H1 (cell line): ENCODE results near the gene SSH2. TPM values are rescaled to one million over a fixed set of nuclear protein-coding genes. Genes with fewer than 3 reads are reported as not detected.

Source experiments
- CTCF ChIA-PET: fragments of 300-600 bp; sonication (Branson Sonifier 250); formaldehyde crosslinking; loops from one replicate; lab custom pipeline; 2021; ENCODE audit not compliant: partially characterized antibody; lab: Charles Lee
- POLR2A ChIA-PET: fragments of 300-600 bp; sonication (Branson Sonifier 250); formaldehyde crosslinking; loops from one replicate; lab custom pipeline; 2021; ENCODE audit warnings: inconsistent platforms; ENCODE audit not compliant: partially characterized antibody; lab: Charles Lee
- DNase-seq, 2 experiments: peaks; one replicate each; pipeline versions ENCODE4 v3.0.0 to v3.0.0-alpha.2; 2010 to 2022; ENCODE audit warnings: low spot score in 2 of 2, low read depth in 1 of 2, mixed read lengths in 1 of 2
- FAIRE-seq: peaks from 2 replicates; lab custom pipeline; 2011; peaks lifted over from hg19 to GRCh38; lab: Jason Lieb, UNC
- H2AFZ ChIP-seq: 2 replicates; pipeline ENCODE4 v1.8.1; 2012; ENCODE audit warnings: low read length, inconsistent platforms
- H2AK5ac ChIP-seq: 2 replicates; pipeline ENCODE4 v1.6.1; 2013; ENCODE audit warnings: low read depth, low read length
- H2BK120ac ChIP-seq: replicated peaks from 2 replicates; pipeline ENCODE3; 2013; ENCODE audit warnings: low read depth, low read length, inconsistent platforms
- H2BK12ac ChIP-seq: 2 replicates; pipeline ENCODE4 v1.6.1; 2013; ENCODE audit warnings: low read depth, low read length
- H2BK15ac ChIP-seq: 2 replicates; pipeline ENCODE4 v1.6.1; 2013; ENCODE audit warnings: low read length
- H2BK20ac ChIP-seq: 2 replicates; pipeline ENCODE4 v1.6.1; 2013; ENCODE audit warnings: low read length
- H2BK5ac ChIP-seq: 2 replicates; pipeline ENCODE4 v1.6.1; 2013; ENCODE audit warnings: low read depth, low read length
- H3K14ac ChIP-seq: 2 replicates; pipeline ENCODE4 v1.6.1; 2013; ENCODE audit warnings: inconsistent platforms; ENCODE audit not compliant: insufficient read length
- H3K18ac ChIP-seq: 2 replicates; pipeline ENCODE4 v1.6.1; 2013; ENCODE audit warnings: low read length; ENCODE audit errors: extremely low read depth
- H3K23ac ChIP-seq: 2 replicates; pipeline ENCODE4 v1.6.1; 2013; ENCODE audit warnings: inconsistent platforms; ENCODE audit not compliant: insufficient read length
- H3K23me2 ChIP-seq: 2 replicates; pipeline ENCODE4 v1.6.1; 2013; ENCODE audit warnings: low read depth, low read length
- H3K27ac ChIP-seq: 2 replicates; pipeline ENCODE4 v1.6.1; 2011; ENCODE audit warnings: low read depth, low read length, inconsistent platforms
- H3K27me3 ChIP-seq, 4 experiments: replicated peaks in 1 of 4; 1 replicate in 1 of 4; 2 replicates in 3 of 4; pipeline versions ENCODE4 v1.6.1 to v1.8.1; 2011 to 2013; ENCODE audit warnings: low read length in 3 of 4, mild to moderate bottlenecking in 3 of 4, inconsistent platforms in 2 of 4, mixed read lengths in 2 of 4, moderate library complexity in 1 of 4; ENCODE audit not compliant: control insufficient read depth in 3 of 4, insufficient read depth in 3 of 4; ENCODE audit errors: extremely low read depth in 1 of 4
- H3K36me3 ChIP-seq, 4 experiments: 2 replicates each; pipeline versions ENCODE4 v1.6.1 to v1.8.1; 2011 to 2013; ENCODE audit warnings: mild to moderate bottlenecking in 4 of 4, low read length in 3 of 4, moderate library complexity in 2 of 4, control low read depth in 1 of 4, inconsistent platforms in 1 of 4; ENCODE audit not compliant: insufficient read depth in 4 of 4, control insufficient read depth in 2 of 4
- H3K4ac ChIP-seq: replicated peaks from 2 replicates; pipeline ENCODE3; 2013; ENCODE audit warnings: low read length, low read depth, mixed read lengths, inconsistent platforms; ENCODE audit not compliant: insufficient read length
- H3K4me1 ChIP-seq, 4 experiments: replicated peaks in 1 of 4; 1 replicate in 1 of 4; 2 replicates in 3 of 4; pipeline versions ENCODE4 v1.6.1 to v1.8.1; 2011 to 2013; ENCODE audit warnings: low read length in 3 of 4, inconsistent platforms in 2 of 4, mixed read lengths in 1 of 4; ENCODE audit not compliant: insufficient read depth in 4 of 4, control insufficient read depth in 3 of 4
- H3K4me2 ChIP-seq, 2 experiments: 2 replicates each; pipeline versions ENCODE4 v1.6.1 to v1.8.1; 2011 to 2013; ENCODE audit warnings: low read depth in 2 of 2, low read length in 2 of 2, control low read depth in 1 of 2, inconsistent platforms in 1 of 2, mild to moderate bottlenecking in 1 of 2; ENCODE audit not compliant: insufficient read depth in 1 of 2
- H3K4me3 ChIP-seq, 4 experiments: fragments of 200-600, 300-600 bp in 1 of 4; sonication (generic), shearing (Covaris generic), sonication (Bioruptor Twin) in 1 of 4; 2 replicates each; pipeline versions ENCODE4 v1.5.1 to v1.8.1; 2011 to 2016; ENCODE audit warnings: low read length in 4 of 4, low read depth in 3 of 4, control low read depth in 2 of 4, inconsistent platforms in 2 of 4, mild to moderate bottlenecking in 2 of 4, mixed read lengths in 1 of 4, moderate library complexity in 1 of 4; ENCODE audit not compliant: insufficient read depth in 2 of 4; ENCODE audit errors: extremely low read depth in 1 of 4
- H3K56ac ChIP-seq: replicated peaks from 2 replicates; pipeline ENCODE3; 2013; ENCODE audit warnings: low read depth, mild to moderate bottlenecking, mixed read lengths, low read length, inconsistent platforms; ENCODE audit not compliant: insufficient read length
- H3K79me1 ChIP-seq: 2 replicates; pipeline ENCODE4 v1.6.1; 2013; ENCODE audit warnings: low read depth, low read length, control low read depth
- H3K79me2 ChIP-seq, 2 experiments: 2 replicates each; pipeline versions ENCODE4 v1.6.1 to v1.8.1; 2012 to 2013; ENCODE audit warnings: low read length in 2 of 2, mild to moderate bottlenecking in 2 of 2, inconsistent platforms in 1 of 2; ENCODE audit not compliant: insufficient read depth in 2 of 2, control insufficient read depth in 1 of 2
- H3K9ac ChIP-seq, 4 experiments: replicated peaks in 1 of 4; 1 replicate in 1 of 4; 2 replicates in 3 of 4; pipeline versions ENCODE4 v1.6.1 to v1.8.1; 2011 to 2013; ENCODE audit warnings: low read depth in 3 of 4, low read length in 3 of 4, control low read depth in 2 of 4, mild to moderate bottlenecking in 2 of 4, moderate library complexity in 2 of 4, inconsistent platforms in 1 of 4; ENCODE audit errors: extremely low read depth in 1 of 4
- H3K9me3 ChIP-seq, 2 experiments: 2 replicates each; pipeline versions ENCODE4 v1.6.1 to v1.8.1; 2012 to 2013; ENCODE audit warnings: mild to moderate bottlenecking in 2 of 2, moderate library complexity in 2 of 2, control low read depth in 1 of 2, inconsistent platforms in 1 of 2, low read depth in 1 of 2, low read length in 1 of 2, mixed read lengths in 1 of 2; ENCODE audit not compliant: insufficient read depth in 2 of 2
- H4K20me1 ChIP-seq, 2 experiments: replicated peaks in 1 of 2; 2 replicates each; pipeline versions ENCODE3 to v1.8.1; 2011 to 2013; ENCODE audit warnings: inconsistent platforms in 2 of 2, low read length in 2 of 2, mild to moderate bottlenecking in 1 of 2; ENCODE audit not compliant: insufficient read depth in 2 of 2, control insufficient read depth in 1 of 2
- H4K5ac ChIP-seq: 2 replicates; pipeline ENCODE4 v1.6.1; 2013; ENCODE audit warnings: low read length, low read depth, mixed read lengths, inconsistent platforms; ENCODE audit not compliant: insufficient read length
- H4K8ac ChIP-seq: 2 replicates; pipeline ENCODE4 v1.8.0; 2013; ENCODE audit warnings: mild to moderate bottlenecking, moderate library complexity, low read length, inconsistent platforms; ENCODE audit not compliant: insufficient read depth; ENCODE audit errors: extremely low read depth
- H4K91ac ChIP-seq: replicated peaks from 2 replicates; pipeline ENCODE3; 2013; ENCODE audit warnings: low read length, mixed read lengths, inconsistent platforms; ENCODE audit not compliant: insufficient read length
- HDAC2 ChIP-seq, 2 experiments: fragments of 300-600 bp in 1 of 2; sonication (generic) in 1 of 2; IDR thresholded peaks; 2 replicates each; pipeline ENCODE4 v1.6.1; 2011 to 2012; ENCODE audit warnings: low read depth in 2 of 2, low read length in 2 of 2, mild to moderate bottlenecking in 2 of 2, moderate library complexity in 2 of 2, borderline replicate concordance in 1 of 2, inconsistent platforms in 1 of 2
- HDAC6 ChIP-seq: IDR thresholded peaks from one replicate; pipeline ENCODE4 v1.7.1; 2012; ENCODE audit warnings: low read depth, mild to moderate bottlenecking, inconsistent platforms, low read length, moderate library complexity
- NRF1 ChIP-seq: IDR thresholded peaks from 2 replicates; pipeline ENCODE4 v1.6.1; 2011; ENCODE audit warnings: mild to moderate bottlenecking, low read depth, low read length, improper control_type of control experiment
- PHF8 ChIP-seq: fragments of 200-600 bp; sonication (generic); conservative IDR thresholded peaks from 2 replicates; pipeline ENCODE4 v1.7.1; 2012; ENCODE audit warnings: low read depth, mild to moderate bottlenecking, inconsistent platforms, low read length, moderate library complexity
- RBBP5 ChIP-seq: IDR thresholded peaks from 2 replicates; pipeline ENCODE4 v1.7.1; 2012; ENCODE audit warnings: low read depth, mild to moderate bottlenecking, inconsistent platforms, low read length, moderate library complexity, borderline replicate concordance
- SP4 ChIP-seq: IDR thresholded peaks from 2 replicates; pipeline ENCODE4 v1.6.1; 2012; ENCODE audit warnings: low read length, inconsistent platforms
- TBP ChIP-seq: IDR thresholded peaks from 2 replicates; pipeline ENCODE4 v1.6.1; 2011; ENCODE audit warnings: low read depth, low read length, improper control_type of control experiment
- WGBS, 2 experiments: shearing (Covaris generic) in 1 of 2; methylation state at CpG; one replicate each; pipeline versions ENCODE4 v1.1.6 to v1.1.7; 2013 to 2015; ENCODE audit warnings: low lambda C conversion rate in 2 of 2, mixed read lengths in 2 of 2, inconsistent platforms in 1 of 2, low coverage in 1 of 2, missing lambda C conversion rate in 1 of 2; ENCODE audit not compliant: insufficient replicate concordance in 2 of 2, insufficient coverage in 1 of 2, insufficient read length in 1 of 2; ENCODE audit errors: extremely low coverage in 1 of 2, missing lambda C conversion rate in 1 of 2; 5-methylcytosine and 5-hydroxymethylcytosine counted together
- polyA plus RNA-seq, 7 experiments: library from polyadenylated mRNA; depleted of rRNA in 3 of 7; stranded (reverse) in 5 of 7; unstranded in 2 of 7; fragments of >200 nt in 5 of 7; fragments of 200-250 nt in 2 of 7; gene quantifications; 1 replicate in 5 of 7; 2 replicates in 1 of 7; 4 replicates in 1 of 7; pipeline versions ENCODE4 v1.2.1 to v1.2.3, GENCODE V29; 2011 to 2013; ENCODE audit warnings: missing spikeins in 2 of 7, mixed read lengths in 2 of 7
- total RNA-seq: library from RNA; stranded (reverse); fragmentation: NEBNext Ultra II Directional; extraction: Animal tissue kit (Norgen Biotek cat#: 25700); gene quantifications from 2 replicates; pipeline ENCODE4 v1.2.1, GENCODE V29; 2021

The SSH2 gene
- total and polyA plus RNA-seq, 2 of the 8 experiments (the other 6 are each of a cell fraction or from before 2014, with no cell fraction given): 5.2 to 15.9 TPM

- no peak for DNase-seq
- no peak overlapping the region for H3K4me3 ChIP-seq
- no peaks in the 10 kb centered on the region for H3K23me2 ChIP-seq
- H4K91ac ChIP-seq: no peak overlapping the region
- H2BK20ac ChIP-seq: no peak overlapping the region
- no peaks in the 10 kb centered on the region for H3K9me3 ChIP-seq
- H2AK5ac ChIP-seq: peak overlapping the region; percentile 25; the same call in 1 of the 2 replicates
- H2BK15ac ChIP-seq: no peak overlapping the region
- H2BK120ac ChIP-seq: no peak overlapping the region
- no peak overlapping the region for H4K8ac ChIP-seq
- no peaks in the 10 kb centered on the region for H3K4me1 ChIP-seq
- no peaks in the 10 kb centered on the region for H3K79me2 ChIP-seq
- CTCF ChIA-PET: interaction anchor here (0.5 to 2.2 kb wide), 5 partner anchors 13 to 195 kb away, joined by 3 to 6 read pairs (median 4); no protein-coding TSS in a partner anchor
- H3K27ac ChIP-seq: no peak overlapping the region
- no peak overlapping the region for H3K18ac ChIP-seq
- H3K56ac ChIP-seq: no peak overlapping the region
- no peak overlapping the region for H4K5ac ChIP-seq
- H4K20me1 ChIP-seq: no peaks in the 10 kb centered on the region
- no peak overlapping the region for H2AFZ ChIP-seq
- no peak overlapping the region for H3K4ac ChIP-seq
- POLR2A ChIA-PET: interaction anchor here (1.7 kb wide), 1 partner anchor 43 kb away, joined by 4 read pairs; no protein-coding TSS in a partner anchor
- H2BK12ac ChIP-seq: no peak overlapping the region
- WGBS, 2 experiments: 93% methylated on average over 2 of the region's 2 CpGs; no CpG with 5 or more reads in 1 of the 2 experiments
- TF ChIP-seq HDAC2 (IDR thresholded peaks at IDR 0.05; ENCODE audit: borderline replicate concordance in 1 of 2, low read depth in 2 of 2, low read length in 2 of 2) (no peak), RBBP5 (no peak), SP4 (no peak), HDAC6 (no peak), PHF8 (no peak), NRF1 (no peak), TBP (no peak)
- no peak overlapping the region for H3K4me2 ChIP-seq
- H3K79me1 ChIP-seq: no peaks in the 10 kb centered on the region
- H3K27me3 ChIP-seq: no peaks in the 10 kb centered on the region
- no peak overlapping the region for H2BK5ac ChIP-seq
- H3K9ac ChIP-seq: no peak overlapping the region
- H3K23ac ChIP-seq: no peak overlapping the region
- no peak overlapping the region for H3K14ac ChIP-seq
- no peaks in the 10 kb centered on the region for H3K36me3 ChIP-seq
- no peak for FAIRE-seq
These were observed 248.0 kb downstream of the SSH2 start for GRCh38 chr17:29682054-29682453.
